OCI-LY1 (cell line): ENCODE results near the gene WEE1.

Source experiments
- H2AFZ ChIP-seq: fragments of 200-600 bp; sonication (generic), shearing (Covaris generic); 2 replicates; pipeline ENCODE4 v1.6.0; 2014; ENCODE audit warnings: antibody characterized with exemption, mild to moderate bottlenecking, low read length
- H3F3A ChIP-seq: fragments of 200-600 bp; sonication (generic), shearing (Covaris generic); 2 replicates; pipeline ENCODE4 v1.6.0; 2014; ENCODE audit warnings: mild to moderate bottlenecking, antibody characterized with exemption, low read length, moderate library complexity; ENCODE audit not compliant: insufficient read depth
- H3K27ac ChIP-seq: fragments of 200-600 bp; sonication (generic); 2 replicates; pipeline ENCODE4 v1.5.1; 2014; ENCODE audit warnings: low read length, mixed run types, mild to moderate bottlenecking, low read depth; ENCODE audit not compliant: poor library complexity, severe bottlenecking
- H3K27me3 ChIP-seq: fragments of 200-600 bp; sonication (generic); 2 replicates; pipeline ENCODE4 v1.6.0; 2014; ENCODE audit warnings: antibody characterized with exemption, mild to moderate bottlenecking, low read length, moderate library complexity; ENCODE audit not compliant: insufficient read depth
- H3K36me3 ChIP-seq: fragments of 200-600 bp; sonication (generic); 2 replicates; pipeline ENCODE4 v1.6.1; 2014; ENCODE audit warnings: mild to moderate bottlenecking, antibody characterized with exemption, low read length, moderate library complexity, mixed read lengths; ENCODE audit not compliant: insufficient read depth
- H3K4me1 ChIP-seq: fragments of 200-600 bp; sonication (generic); 2 replicates; pipeline ENCODE4 v1.5.1; 2014; ENCODE audit warnings: mild to moderate bottlenecking, low read length, moderate library complexity; ENCODE audit not compliant: insufficient read depth, severe bottlenecking
- H3K4me2 ChIP-seq: fragments of 200-600 bp; sonication (generic), shearing (Covaris generic); 2 replicates; pipeline ENCODE4 v1.6.1; 2014; ENCODE audit warnings: low read length
- H3K4me3 ChIP-seq: fragments of 200-600 bp; sonication (generic); 2 replicates; pipeline ENCODE4 v1.5.1; 2014; ENCODE audit warnings: low read length, low read depth, mild to moderate bottlenecking, mixed read lengths; ENCODE audit not compliant: poor library complexity, severe bottlenecking
- H3K79me2 ChIP-seq: fragments of 200-600 bp; shearing (Covaris generic); 2 replicates; pipeline ENCODE4 v1.6.1; 2016; ENCODE audit warnings: mixed run types, low read length, mixed read lengths; ENCODE audit not compliant: insufficient read depth
- H3K9ac ChIP-seq: fragments of 200-600 bp; sonication (generic), shearing (Covaris generic); 2 replicates; pipeline ENCODE4 v1.6.1; 2014; ENCODE audit warnings: mild to moderate bottlenecking, low read length, mixed read lengths
- H3K9me2 ChIP-seq: fragments of 200-600 bp; sonication (generic), shearing (Covaris generic); 2 replicates; pipeline ENCODE4 v1.6.1; 2014; ENCODE audit warnings: low read depth, mild to moderate bottlenecking, low read length, mixed read lengths
- H3K9me3 ChIP-seq: fragments of 200-600 bp; shearing (Covaris generic); 2 replicates; pipeline ENCODE4 v1.6.1; 2014; ENCODE audit warnings: low read length, mixed read lengths
- H4K20me1 ChIP-seq: fragments of 200-600 bp; sonication (generic), shearing (Covaris generic); 2 replicates; pipeline ENCODE4 v1.6.0; 2016; ENCODE audit warnings: mild to moderate bottlenecking, low read length; ENCODE audit not compliant: insufficient read depth
- CTCF ChIP-seq: fragments of 200-600 bp; sonication (generic), shearing (Covaris generic); IDR thresholded peaks from 2 replicates; pipeline ENCODE4 v1.5.1; 2017; ENCODE audit warnings: mild to moderate bottlenecking, antibody characterized with exemption, low read length, moderate library complexity, mixed read lengths
- EZH2 ChIP-seq: fragments of 200-600 bp; sonication (generic), shearing (Covaris generic); IDR thresholded peaks from 2 replicates; pipeline ENCODE4 v1.8.0; 2017; ENCODE audit warnings: borderline replicate concordance, mixed run types, mild to moderate bottlenecking, antibody characterized with exemption, low read length, moderate library complexity, mixed read lengths

The WEE1 gene

GRCh38 chr11:9615031-9615451 is 41.6 kb downstream of the WEE1 start:
- Histone ChIP-seq H3K27me3 (no peaks in the 10 kb centered on the region), H3K36me3 (no peaks in the 10 kb centered on the region), H3K9ac (peak overlapping the region; percentile 79), H3K27ac (peak overlapping the region; percentile 97), H3K4me2 (peak overlapping the region; percentile 71), H3K9me2 (no peaks in the 10 kb centered on the region), H2AFZ (no peak overlapping the region), H3K79me2 (no peaks in the 10 kb centered on the region), H3K9me3 (no peaks in the 10 kb centered on the region), H3F3A (no peaks in the 10 kb centered on the region; the same call in 1 of the 2 replicates), H3K4me1 (peaks cover 95% of the 10 kb centered on the region), H4K20me1 (no peaks in the 10 kb centered on the region), H3K4me3 (peak overlapping the region; percentile 61)
- TF ChIP-seq CTCF (no peak), EZH2 (no peak)

DNA sequence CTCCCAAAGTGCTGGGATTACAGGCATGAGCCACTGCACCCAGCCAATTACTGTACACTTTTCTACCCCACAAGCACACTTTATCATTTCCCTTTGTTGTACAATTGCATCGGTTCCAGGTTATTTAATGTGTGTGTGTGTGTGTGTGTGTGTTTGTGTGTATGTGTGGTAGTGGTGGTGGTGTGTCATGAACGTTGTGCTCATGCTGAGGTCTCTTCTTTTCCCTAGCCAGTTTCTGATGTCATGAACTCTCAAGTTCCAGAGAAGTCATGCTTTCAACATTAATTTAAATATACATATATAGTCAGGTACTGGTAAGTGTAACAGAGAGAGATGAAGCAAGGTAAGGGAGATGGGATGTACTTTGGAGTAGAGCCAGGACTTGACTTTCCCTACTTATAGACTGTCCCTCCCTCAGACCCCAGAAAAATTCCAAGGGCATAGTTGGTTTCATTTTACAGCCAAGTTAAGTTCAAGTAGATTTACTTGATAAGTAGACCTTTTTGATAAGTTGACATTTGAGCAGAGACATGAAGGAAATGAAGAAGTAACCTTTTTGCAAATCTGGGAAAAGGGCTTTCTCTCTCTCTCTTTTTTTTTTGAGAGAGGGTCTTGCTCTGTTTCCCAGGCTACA is 42.7 kb downstream of the WEE1 start:
- TF ChIP-seq CTCF = no peak
- no peak for TF ChIP-seq EZH2
- Histone ChIP-seq H3K4me1 (peaks cover 88% of the 10 kb centered on the region), H3K9ac (peak overlapping the region; percentile 57), H3K9me3 (no peaks in the 10 kb centered on the region), H3K4me2 (peak overlapping the region; percentile 71), H3K9me2 (no peaks in the 10 kb centered on the region), H3K27ac (peak overlapping the region; percentile 97), H3K79me2 (no peaks in the 10 kb centered on the region), H3K27me3 (no peaks in the 10 kb centered on the region), H3K36me3 (no peaks in the 10 kb centered on the region), H4K20me1 (no peaks in the 10 kb centered on the region), H2AFZ (no peak overlapping the region), H3F3A (no peaks in the 10 kb centered on the region; the same call in 1 of the 2 replicates), H3K4me3 (peak overlapping the region; percentile 11)

GRCh38 chr11:9616858-9617257 is 43.4 kb downstream of the WEE1 start:
- Histone ChIP-seq H3K27me3 (no peaks in the 10 kb centered on the region), H2AFZ (no peak overlapping the region), H3K9me2 (no peaks in the 10 kb centered on the region), H3K4me3 (peak overlapping the region; percentile 11), H4K20me1 (no peaks in the 10 kb centered on the region), H3K9ac (peak overlapping the region; percentile 57), H3K27ac (peak overlapping the region; percentile 97), H3K79me2 (no peaks in the 10 kb centered on the region), H3K4me2 (peak overlapping the region; percentile 71), H3K4me1 (peaks cover 86% of the 10 kb centered on the region), H3K9me3 (no peaks in the 10 kb centered on the region), H3F3A (no peaks in the 10 kb centered on the region; the same call in 1 of the 2 replicates), H3K36me3 (no peaks in the 10 kb centered on the region)
- TF ChIP-seq CTCF (no peak), EZH2 (no peak)
